ENCODE results near the gene ANKS1B.
"Not testable (repeated sequence)": the region's sequence is repeated elsewhere in the genome, so short reads cannot be mapped to it uniquely, and the experiment has no call there.

GRCh38 chr12:99034201-99034600 is 950.5 kb downstream of the ANKS1B start:
- not testable (repeated sequence) for TF ChIP-seq POLR2A, CTCF (IDR thresholded peaks at IDR 0.05)

Data from Peyer's patch (tissue), 4 donors.